PFSK-1 (cell line): ENCODE data around the gene TMTC3.

ENCODE experiments used
- FOXP2 ChIP-seq: optimal IDR thresholded peaks from 2 replicates; pipeline ENCODE3; 2011; ENCODE audit warnings: borderline replicate concordance, control low read depth, inconsistent platforms; ENCODE audit not compliant: insufficient read depth; ENCODE audit errors: extremely low read length, extremely low read depth
- POLR2AphosphoS5 ChIP-seq: IDR thresholded peaks from 2 replicates; pipeline ENCODE4 v1.6.1; 2012; ENCODE audit warnings: low read depth, mild to moderate bottlenecking, control low read depth, low read length, moderate library complexity
- SIN3A ChIP-seq: IDR thresholded peaks from 2 replicates; pipeline ENCODE4 v1.6.1; 2012; ENCODE audit warnings: mild to moderate bottlenecking, low read length, moderate library complexity, borderline replicate concordance; ENCODE audit not compliant: insufficient read depth
- TAF1 ChIP-seq: IDR thresholded peaks from 2 replicates; pipeline ENCODE4 v1.6.1; 2012; ENCODE audit warnings: low read length, control low read depth, borderline replicate concordance; ENCODE audit not compliant: insufficient read depth
- TF ChIP-seq, protein P1 (sequence below), 2 experiments: IDR thresholded peaks; 2 replicates each; pipeline versions ENCODE4 v1.6.1 to v1.8.0; 2011 to 2012; ENCODE audit warnings: low read depth in 2 of 2, low read length in 2 of 2, control low read depth in 1 of 2, inconsistent platforms in 1 of 2, mild to moderate bottlenecking in 1 of 2, moderate library complexity in 1 of 2; ENCODE audit not compliant: insufficient read depth in 1 of 2

Gene TMTC3

DNA sequence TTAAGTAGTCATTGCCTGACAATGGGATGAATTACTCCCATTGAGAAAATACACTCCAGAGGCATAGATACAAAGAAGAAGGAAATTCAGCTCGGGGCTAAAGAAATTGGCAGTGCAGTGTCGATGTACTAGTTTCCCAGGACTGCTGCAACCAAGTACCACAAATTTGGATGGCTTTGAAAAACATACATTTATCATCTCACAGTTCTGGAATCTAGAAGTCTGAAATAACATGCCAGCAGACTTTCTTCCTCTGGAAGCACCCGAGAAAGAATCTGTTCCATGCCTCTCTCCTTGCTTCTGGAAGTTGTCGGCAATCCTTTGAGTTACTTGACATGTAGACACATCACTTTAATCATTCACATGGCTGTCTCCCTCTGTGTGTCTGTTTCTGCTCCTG, 101.9 kb downstream of the TMTC3 start:
- TF ChIP-seq POLR2AphosphoS5, result no peak
- TF ChIP-seq FOXP2, result no peak
- no peak for TF ChIP-seq SIN3A
- TF ChIP-seq TAF1, result no peak
- TF ChIP-seq, protein P1, sequence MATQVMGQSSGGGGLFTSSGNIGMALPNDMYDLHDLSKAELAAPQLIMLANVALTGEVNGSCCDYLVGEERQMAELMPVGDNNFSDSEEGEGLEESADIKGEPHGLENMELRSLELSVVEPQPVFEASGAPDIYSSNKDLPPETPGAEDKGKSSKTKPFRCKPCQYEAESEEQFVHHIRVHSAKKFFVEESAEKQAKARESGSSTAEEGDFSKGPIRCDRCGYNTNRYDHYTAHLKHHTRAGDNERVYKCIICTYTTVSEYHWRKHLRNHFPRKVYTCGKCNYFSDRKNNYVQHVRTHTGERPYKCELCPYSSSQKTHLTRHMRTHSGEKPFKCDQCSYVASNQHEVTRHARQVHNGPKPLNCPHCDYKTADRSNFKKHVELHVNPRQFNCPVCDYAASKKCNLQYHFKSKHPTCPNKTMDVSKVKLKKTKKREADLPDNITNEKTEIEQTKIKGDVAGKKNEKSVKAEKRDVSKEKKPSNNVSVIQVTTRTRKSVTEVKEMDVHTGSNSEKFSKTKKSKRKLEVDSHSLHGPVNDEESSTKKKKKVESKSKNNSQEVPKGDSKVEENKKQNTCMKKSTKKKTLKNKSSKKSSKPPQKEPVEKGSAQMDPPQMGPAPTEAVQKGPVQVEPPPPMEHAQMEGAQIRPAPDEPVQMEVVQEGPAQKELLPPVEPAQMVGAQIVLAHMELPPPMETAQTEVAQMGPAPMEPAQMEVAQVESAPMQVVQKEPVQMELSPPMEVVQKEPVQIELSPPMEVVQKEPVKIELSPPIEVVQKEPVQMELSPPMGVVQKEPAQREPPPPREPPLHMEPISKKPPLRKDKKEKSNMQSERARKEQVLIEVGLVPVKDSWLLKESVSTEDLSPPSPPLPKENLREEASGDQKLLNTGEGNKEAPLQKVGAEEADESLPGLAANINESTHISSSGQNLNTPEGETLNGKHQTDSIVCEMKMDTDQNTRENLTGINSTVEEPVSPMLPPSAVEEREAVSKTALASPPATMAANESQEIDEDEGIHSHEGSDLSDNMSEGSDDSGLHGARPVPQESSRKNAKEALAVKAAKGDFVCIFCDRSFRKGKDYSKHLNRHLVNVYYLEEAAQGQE (IDR thresholded peaks at IDR 0.05; ENCODE audit: insufficient read depth in 1 of 2, low read depth in 2 of 2, low read length in 2 of 2), result no peak

DNA sequence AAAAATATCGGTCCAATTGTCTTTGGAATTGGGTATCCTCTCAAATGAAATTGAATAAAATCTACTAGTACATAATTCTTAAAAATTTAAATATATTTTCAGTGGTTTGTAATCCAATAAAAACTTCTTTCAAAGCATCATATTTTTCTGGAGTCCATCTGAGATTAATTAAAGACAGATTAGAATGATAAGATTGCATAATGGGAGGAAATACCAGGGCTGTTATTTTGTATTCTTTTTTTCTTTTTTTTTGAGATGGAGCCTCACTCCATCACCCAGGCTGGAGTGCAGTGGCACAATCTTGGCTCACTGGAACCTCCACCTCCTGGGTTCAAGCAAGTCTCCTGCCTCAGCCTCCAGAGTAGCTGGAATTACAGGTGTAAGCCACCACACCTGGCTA, 103.8 kb downstream of the TMTC3 start:
- TF ChIP-seq TAF1, result no peak
- no peak for TF ChIP-seq FOXP2
- TF ChIP-seq, protein P1 (IDR thresholded peaks at IDR 0.05; ENCODE audit: insufficient read depth in 1 of 2, low read depth in 2 of 2, low read length in 2 of 2), result no peak
- TF ChIP-seq POLR2AphosphoS5, result no peak
- TF ChIP-seq SIN3A, result no peak

DNA sequence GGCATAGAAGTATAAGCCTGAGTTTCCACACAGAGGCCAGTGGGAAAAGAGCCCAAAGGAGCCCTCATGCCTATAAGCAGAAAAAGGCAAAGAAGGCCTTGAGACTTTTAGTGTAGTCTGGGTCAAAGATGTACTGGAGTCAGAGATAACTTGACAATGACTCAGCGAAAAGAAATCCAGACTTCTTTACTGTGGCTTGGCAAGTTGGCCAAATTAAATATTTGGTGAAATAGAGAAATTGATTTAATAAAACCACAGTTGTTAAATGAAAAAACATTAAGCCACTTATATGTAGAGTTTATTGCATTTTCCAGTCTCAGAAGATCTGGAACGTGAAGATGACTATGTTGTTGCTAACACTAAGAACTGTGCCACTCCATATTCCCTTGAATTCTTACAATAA, 105.1 kb downstream of the TMTC3 start:
- TF ChIP-seq POLR2AphosphoS5 (no peak), SIN3A (no peak)
- TF ChIP-seq, protein P1 (IDR thresholded peaks at IDR 0.05; ENCODE audit: insufficient read depth in 1 of 2, low read depth in 2 of 2, low read length in 2 of 2), result no peak

DNA sequence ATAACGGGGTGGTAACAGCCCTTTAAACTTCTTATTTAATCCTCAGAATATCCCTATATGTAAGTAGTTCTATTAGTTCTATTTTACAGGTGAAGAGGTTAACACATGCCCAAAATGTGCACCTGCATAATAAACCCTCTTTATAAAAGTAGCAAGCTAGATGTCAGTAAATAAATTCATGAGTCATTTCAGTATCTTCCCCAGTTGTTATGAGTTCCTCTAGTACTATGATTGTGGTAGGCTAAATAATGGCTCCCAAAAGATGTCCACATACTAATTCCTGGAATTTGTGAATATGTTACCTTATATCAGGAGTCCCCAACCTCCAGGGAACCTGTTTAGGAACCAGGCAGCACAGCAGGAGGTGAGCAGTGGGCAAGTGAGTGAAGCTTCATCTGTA, 106.5 kb downstream of the TMTC3 start:
- TF ChIP-seq TAF1 (no peak), POLR2AphosphoS5 (no peak)
- TF ChIP-seq, protein P1 (IDR thresholded peaks at IDR 0.05; ENCODE audit: insufficient read depth in 1 of 2, low read depth in 2 of 2, low read length in 2 of 2), result no peak
